Neural cell (in vitro differentiated cells): ENCODE data around the gene EEF1AKMT3.

Experiments
- EZH2 ChIP-seq: fragments of 200-600, 300-800 bp; shearing (Covaris generic), sonication (generic); IDR thresholded peaks from 2 replicates; pipeline ENCODE4 v1.6.1; 2014; ENCODE audit warnings: antibody characterized with exemption, low read length, borderline replicate concordance, mild to moderate bottlenecking; ENCODE audit not compliant: insufficient read depth, poor library complexity, severe bottlenecking
- POLR2AphosphoS5 ChIP-seq: IDR thresholded peaks from 2 replicates; pipeline ENCODE4 v1.6.1; 2012
- SMC3 ChIP-seq: fragments of 450-650 bp; conservative IDR thresholded peaks from 2 replicates; pipeline ENCODE4 v1.6.1; 2014; ENCODE audit warnings: antibody characterized with exemption, mild to moderate bottlenecking, moderate library complexity; ENCODE audit not compliant: poor library complexity
- TAF1 ChIP-seq: IDR thresholded peaks from 2 replicates; pipeline ENCODE4 v1.6.1; 2012; ENCODE audit warnings: low read depth
- TF ChIP-seq, protein P1 (sequence below): fragments of 450-650 bp; IDR thresholded peaks from 2 replicates; pipeline ENCODE4 v1.5.1; 2014; ENCODE audit warnings: antibody characterized with exemption, mild to moderate bottlenecking, moderate library complexity; ENCODE audit not compliant: poor library complexity, severe bottlenecking

GRCh38 chr12:57735952-57736740, 36.3 kb upstream of the EEF1AKMT3 start:
- TF ChIP-seq TAF1 (no peak), EZH2 (no peak), POLR2AphosphoS5 (no peak), SMC3 (peak; percentile 43)
- TF ChIP-seq, protein P1, sequence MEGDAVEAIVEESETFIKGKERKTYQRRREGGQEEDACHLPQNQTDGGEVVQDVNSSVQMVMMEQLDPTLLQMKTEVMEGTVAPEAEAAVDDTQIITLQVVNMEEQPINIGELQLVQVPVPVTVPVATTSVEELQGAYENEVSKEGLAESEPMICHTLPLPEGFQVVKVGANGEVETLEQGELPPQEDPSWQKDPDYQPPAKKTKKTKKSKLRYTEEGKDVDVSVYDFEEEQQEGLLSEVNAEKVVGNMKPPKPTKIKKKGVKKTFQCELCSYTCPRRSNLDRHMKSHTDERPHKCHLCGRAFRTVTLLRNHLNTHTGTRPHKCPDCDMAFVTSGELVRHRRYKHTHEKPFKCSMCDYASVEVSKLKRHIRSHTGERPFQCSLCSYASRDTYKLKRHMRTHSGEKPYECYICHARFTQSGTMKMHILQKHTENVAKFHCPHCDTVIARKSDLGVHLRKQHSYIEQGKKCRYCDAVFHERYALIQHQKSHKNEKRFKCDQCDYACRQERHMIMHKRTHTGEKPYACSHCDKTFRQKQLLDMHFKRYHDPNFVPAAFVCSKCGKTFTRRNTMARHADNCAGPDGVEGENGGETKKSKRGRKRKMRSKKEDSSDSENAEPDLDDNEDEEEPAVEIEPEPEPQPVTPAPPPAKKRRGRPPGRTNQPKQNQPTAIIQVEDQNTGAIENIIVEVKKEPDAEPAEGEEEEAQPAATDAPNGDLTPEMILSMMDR, result peak; percentile 64
